T-helper 2 cell (primary cell): ENCODE measurements around the gene KCNK6.

Experiments used
- DNase-seq, 5 experiments: peaks; one replicate each; pipeline versions ENCODE4 v3.0.0 to v3.0.0-alpha.2; 2012 to 2022
- total RNA-seq, 2 donors: gene quantifications; one replicate each; lab custom pipeline; 2026; lab: John Stamatoyannopoulos, UW

KCNK6 gene
- 16.8 to 25.7 reads per million in 2 donors for total RNA-seq

DNA sequence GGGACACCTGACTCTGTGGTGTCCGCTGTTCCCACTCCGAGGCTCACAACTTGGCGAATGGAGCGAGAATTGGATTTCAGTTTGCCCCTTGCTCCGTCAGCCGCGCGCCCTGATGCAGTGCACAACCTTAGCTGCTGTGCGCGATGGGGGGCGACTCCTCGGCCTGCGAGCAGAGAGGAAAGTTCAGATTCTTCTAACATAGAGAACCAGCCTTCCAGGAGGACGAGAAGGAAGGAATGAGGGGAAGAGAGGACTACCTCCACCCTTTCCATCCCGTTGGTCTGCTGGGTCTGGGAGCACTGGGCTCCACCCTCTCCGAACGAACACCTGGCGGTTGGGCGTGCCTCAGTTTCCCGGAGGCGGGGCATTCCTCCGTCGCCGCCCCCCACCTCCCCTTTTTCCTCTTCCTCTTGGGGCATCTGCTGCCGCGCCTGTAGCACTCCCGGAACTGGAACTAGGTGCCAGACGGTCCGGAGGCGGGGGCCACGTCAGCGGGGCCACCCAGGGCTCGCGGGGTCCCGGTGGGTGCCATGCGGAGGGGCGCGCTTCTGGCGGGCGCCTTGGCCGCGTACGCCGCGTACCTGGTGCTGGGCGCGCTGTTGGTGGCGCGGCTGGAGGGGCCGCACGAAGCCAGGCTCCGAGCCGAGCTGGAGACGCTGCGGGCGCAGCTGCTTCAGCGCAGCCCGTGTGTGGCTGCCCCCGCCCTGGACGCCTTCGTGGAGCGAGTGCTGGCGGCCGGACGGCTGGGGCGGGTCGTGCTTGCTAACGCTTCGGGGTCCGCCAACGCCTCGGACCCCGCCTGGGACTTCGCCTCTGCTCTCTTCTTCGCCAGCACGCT, at the start of gene KCNK6:
KCNK6 (plus strand) TSS at position 425 of the 838 bp plus-strand sequence; CDS start at position 531, 106 bp downstream.
- DNase-seq = peak in 4 of 5 experiments; percentile 19 to 57 (median 41)

GRCh38 chr19:38270587-38271167, 49.0 kb upstream of the KCNK6 start:
- DNase-seq = no peak

DNA sequence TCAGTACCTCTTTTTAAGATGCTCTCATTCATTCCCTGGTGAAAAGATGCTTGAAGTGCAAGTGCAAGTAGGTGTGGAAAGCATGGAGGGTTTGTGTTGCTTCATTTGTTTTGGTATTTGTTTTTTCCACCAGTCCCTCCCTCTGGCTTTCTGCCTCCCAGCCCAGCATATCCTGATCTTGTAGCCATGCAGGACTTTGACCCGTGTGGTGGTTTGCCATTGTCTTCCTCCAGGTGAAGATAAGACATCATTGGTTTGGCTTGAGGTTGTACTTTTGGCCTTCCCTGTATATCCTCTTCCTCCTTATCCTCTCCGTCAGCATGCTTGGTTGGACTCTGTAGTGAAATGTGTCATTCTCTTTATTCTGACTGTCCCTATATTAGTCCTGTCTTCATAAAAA, 46.1 kb upstream of the KCNK6 start:
- no peak for DNase-seq

GRCh38 chr19:38274739-38275138, 44.9 kb upstream of the KCNK6 start:
- DNase-seq = no peak

DNA sequence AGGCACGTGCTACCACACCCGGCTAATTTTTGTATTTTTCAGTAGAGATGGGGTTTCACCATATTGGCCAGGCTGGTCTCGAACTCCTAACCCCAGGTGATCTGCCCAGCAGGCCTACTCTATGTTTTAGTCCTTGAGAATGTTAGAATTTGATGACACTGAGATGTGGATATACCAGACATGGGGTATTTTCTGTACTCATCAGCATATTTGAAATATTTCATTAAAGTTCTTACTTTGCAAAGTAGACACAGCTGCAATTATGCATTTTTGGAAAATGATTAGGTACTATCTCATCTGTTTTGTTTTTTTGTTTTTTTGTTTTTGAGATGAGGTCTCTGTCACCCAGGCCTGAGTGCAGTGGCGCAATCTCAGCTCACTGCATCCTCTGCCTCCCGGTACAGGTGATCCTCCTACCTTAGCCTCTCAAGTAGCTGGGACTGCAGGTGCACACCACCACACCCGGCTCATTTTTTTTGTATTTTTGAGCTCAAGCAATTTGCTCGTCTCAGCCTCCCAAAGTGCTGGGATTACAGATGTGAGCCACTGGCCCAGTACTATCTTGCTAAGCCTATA, 42.6 kb upstream of the KCNK6 start:
- no peak for DNase-seq

DNA sequence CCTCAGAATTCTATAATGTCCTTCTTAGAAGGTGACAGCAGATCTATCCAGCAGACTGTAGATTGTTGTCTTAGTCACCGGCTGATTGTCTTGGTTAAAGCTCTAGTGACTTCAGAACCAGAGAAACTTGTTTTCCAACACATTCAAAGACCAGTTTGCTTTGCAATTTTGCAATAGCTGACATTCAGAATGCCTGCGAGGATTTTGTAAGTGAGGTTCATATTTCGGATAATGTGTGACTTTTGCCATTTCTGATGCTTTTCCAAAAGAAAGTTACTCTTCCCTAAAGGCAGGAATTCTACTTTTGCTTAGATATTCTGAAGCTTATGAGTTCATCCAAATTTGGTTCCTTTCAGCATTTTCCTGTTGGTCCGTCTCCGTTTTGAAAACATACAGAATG, 42.1 kb upstream of the KCNK6 start:
- DNase-seq = no peak

- DNase-seq = no peak
These were observed 41.5 kb upstream of the KCNK6 start for GRCh38 chr19:38277969-38278680.

GRCh38 chr19:38278751-38279150, 40.9 kb upstream of the KCNK6 start:
- no peak for DNase-seq

- DNase-seq = no peak
These were observed 39.4 kb upstream of the KCNK6 start for GRCh38 chr19:38280030-38280921.

GRCh38 chr19:38281811-38282566, 37.7 kb upstream of the KCNK6 start:
- peak in 1 of 5 experiments; percentile 74 for DNase-seq

GRCh38 chr19:38283271-38283670, 36.4 kb upstream of the KCNK6 start:
- DNase-seq = no peak

DNA sequence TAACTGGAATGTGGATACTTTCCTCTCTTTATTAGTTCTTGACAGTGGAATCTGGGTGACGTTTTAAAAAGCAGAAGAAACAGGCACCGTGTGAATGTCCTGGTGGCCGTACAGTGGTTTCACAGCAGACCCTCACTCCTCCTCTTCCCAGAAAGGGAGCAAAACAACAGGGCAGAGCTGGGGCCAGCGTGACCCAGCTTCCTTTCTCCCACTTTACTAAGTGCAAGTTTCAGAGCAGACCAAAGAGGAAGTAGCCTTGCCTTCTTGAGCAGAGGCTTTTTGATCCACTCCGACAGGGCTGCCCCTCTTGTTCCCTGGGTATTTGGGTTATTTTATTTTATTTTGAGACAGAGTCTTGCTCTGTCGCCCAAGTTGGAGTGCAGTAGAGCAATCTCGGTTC, 35.2 kb upstream of the KCNK6 start:
- no peak for DNase-seq

GRCh38 chr19:38285567-38285966, 34.1 kb upstream of the KCNK6 start:
- DNase-seq = no peak

DNA sequence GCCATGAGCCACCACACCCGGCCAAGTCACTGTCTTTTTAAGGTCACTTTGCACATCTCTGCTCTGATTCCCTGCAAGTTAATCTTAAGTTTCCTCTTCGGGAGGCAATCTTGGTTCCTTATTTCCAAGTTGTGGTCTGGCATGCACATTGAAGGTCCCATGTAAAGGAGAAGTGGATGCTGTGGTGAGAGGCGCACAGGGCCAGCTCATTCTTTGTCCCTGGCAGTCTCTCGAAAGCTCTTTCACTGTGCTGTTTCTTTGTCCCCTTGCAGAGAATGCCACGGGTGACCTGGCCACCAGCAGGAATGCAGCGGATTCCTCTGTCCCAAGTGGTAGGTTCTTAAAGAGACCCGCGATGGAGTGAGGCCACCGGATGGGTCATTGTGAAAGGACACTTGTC, 32.0 kb upstream of the KCNK6 start:
- DNase-seq = no peak

- no peak for DNase-seq
These were observed 31.4 kb upstream of the KCNK6 start for GRCh38 chr19:38288123-38288855.

DNA sequence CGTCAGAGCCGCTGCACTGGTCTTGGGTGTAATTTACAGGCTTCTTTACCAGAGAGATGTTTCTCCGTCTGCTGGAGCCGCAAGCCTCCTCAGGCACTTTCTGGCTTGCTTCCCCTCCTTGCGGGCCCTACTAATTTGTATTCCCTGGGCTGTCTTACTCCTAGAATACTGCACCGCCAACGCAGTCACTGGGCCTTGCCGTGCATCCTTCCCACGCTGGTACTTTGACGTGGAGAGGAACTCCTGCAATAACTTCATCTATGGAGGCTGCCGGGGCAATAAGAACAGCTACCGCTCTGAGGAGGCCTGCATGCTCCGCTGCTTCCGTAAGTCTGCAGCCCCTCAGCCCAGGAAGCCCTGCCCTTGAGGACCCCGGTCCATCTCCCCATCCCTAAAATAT, 29.7 kb upstream of the KCNK6 start:
- DNase-seq = no peak

GRCh38 chr19:38290631-38291147, 29.0 kb upstream of the KCNK6 start:
- DNase-seq = no peak

DNA sequence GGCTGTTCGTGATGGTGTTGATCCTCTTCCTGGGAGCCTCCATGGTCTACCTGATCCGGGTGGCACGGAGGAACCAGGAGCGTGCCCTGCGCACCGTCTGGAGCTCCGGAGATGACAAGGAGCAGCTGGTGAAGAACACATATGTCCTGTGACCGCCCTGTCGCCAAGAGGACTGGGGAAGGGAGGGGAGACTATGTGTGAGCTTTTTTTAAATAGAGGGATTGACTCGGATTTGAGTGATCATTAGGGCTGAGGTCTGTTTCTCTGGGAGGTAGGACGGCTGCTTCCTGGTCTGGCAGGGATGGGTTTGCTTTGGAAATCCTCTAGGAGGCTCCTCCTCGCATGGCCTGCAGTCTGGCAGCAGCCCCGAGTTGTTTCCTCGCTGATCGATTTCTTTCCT, 27.8 kb upstream of the KCNK6 start:
- DNase-seq = no peak

DNA sequence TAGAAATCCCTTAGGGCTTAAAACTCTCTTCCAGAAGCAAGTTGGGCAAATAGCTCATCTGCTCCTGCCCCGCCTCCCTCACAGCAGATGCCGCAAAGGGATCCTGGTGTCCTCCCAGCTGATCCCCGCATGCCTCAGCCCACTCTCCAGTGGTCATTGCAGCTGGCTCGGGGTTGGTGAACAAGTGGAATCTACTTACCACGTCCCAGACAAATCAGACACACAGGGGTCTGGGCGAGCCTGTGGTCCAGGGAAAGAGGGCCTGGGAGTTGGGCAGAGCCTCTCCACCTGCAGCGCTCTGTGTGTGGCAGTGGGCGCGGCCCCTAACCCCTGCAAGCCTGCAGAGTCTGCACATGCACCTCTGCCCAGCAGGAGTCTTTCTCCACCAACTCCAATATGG, 26.4 kb upstream of the KCNK6 start:
- DNase-seq = no peak

DNA sequence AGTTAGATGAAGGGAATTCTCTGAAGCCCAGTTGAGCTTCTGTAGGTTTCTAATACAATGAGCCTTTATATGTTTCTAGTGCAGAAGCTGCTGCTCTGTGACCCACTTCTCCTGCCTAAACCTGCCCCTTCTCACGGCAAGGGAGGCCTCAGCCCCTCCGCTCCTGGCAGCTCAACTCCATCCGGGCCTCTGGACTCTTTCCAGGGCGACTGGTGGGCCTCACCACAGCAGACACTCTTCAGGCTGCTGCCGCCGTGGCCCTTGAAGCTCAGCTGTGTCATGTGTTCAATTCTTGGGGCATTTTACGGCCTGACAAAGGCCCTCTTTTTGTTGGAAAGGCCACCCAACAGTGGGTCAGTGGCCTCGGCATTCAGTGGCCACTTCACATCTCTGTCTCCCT, 25.6 kb upstream of the KCNK6 start:
- no peak for DNase-seq
